GM12864 (cell line): ENCODE results near the gene RALGAPA1.
"Not testable (repeated sequence)": the region's sequence is repeated elsewhere in the genome, so short reads cannot be mapped to it uniquely, and the experiment has no call there.

Experiments
- DNase-seq: peaks from one replicate; pipeline ENCODE4 v3.0.0-alpha.2; 2011; ENCODE audit warnings: low read depth
- H3K4me3 ChIP-seq: 2 replicates; pipeline ENCODE4 v1.5.1; 2011; ENCODE audit warnings: mild to moderate bottlenecking, low read depth, low read length, control low read depth
- TF ChIP-seq, protein P1 (sequence below): IDR thresholded peaks from 2 replicates; pipeline ENCODE4 v1.5.1; 2011; ENCODE audit warnings: low read depth, mild to moderate bottlenecking, moderate library complexity, low read length, control low read depth, inconsistent platforms; ENCODE audit errors: missing control alignments

The RALGAPA1 gene

DNA sequence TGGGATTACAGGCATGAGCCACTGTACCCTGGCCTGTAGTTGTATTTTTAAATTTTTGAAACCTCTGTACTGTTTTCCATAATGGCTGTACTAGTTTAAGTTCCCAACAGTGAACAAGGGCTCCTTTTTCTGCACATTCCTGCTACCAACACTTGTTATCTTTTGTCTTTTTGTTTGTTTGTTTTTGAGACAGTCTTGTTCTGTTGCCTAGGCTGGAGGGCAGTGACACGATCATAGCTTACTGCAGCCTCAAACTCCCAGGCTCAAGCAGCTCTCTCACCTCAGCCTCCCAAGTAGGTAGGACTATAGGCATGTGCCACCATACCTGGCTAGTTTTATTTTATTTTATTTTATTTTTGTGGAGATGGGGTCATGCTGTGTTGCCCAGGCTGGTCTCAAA lies 40.0 kb upstream of the RALGAPA1 start:
- H3K4me3 ChIP-seq = no peak overlapping the region
- DNase-seq = no peak
- TF ChIP-seq, protein P1, sequence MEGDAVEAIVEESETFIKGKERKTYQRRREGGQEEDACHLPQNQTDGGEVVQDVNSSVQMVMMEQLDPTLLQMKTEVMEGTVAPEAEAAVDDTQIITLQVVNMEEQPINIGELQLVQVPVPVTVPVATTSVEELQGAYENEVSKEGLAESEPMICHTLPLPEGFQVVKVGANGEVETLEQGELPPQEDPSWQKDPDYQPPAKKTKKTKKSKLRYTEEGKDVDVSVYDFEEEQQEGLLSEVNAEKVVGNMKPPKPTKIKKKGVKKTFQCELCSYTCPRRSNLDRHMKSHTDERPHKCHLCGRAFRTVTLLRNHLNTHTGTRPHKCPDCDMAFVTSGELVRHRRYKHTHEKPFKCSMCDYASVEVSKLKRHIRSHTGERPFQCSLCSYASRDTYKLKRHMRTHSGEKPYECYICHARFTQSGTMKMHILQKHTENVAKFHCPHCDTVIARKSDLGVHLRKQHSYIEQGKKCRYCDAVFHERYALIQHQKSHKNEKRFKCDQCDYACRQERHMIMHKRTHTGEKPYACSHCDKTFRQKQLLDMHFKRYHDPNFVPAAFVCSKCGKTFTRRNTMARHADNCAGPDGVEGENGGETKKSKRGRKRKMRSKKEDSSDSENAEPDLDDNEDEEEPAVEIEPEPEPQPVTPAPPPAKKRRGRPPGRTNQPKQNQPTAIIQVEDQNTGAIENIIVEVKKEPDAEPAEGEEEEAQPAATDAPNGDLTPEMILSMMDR = no peak

DNA sequence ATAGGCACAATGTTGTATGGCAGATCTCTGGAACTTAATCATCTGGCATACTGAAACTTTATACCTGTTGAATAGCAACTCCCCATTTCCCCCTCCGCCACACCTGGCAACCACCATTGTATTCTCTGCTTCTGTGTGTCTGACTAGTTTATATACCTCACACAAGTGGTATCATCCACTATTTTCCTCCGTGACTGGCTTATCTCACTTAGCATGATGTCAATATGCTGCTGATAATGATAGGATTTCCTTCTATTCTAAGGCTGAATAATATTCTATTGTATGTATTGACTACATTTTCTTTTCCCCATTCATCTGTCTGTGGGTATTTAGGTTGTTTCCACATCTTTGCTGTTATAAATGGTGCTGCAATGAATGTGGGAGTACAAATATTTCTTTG lies 38.5 kb upstream of the RALGAPA1 start:
- TF ChIP-seq, protein P1 = no peak
- DNase-seq = no peak
- no peak overlapping the region for H3K4me3 ChIP-seq

DNA sequence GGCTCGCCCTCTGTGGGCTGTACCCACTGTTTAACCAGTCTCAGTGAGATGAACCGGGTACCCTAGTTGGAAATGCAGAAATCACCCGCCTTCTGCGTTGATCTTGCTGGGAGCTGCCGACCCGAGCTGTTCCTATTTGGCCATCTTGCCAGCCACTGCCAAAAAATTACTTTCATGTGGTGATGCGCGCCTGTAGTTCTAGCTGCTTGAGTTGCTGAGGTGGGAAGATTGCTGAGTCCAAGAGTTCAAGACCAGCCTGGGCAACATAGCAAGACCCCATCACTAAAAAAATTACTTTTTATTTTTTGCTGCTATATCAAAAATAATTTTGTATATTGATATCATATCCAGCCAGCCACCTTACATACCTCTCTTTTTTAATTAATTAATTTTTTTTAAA lies 35.4 kb upstream of the RALGAPA1 start:
- TF ChIP-seq, protein P1 = no peak

DNA sequence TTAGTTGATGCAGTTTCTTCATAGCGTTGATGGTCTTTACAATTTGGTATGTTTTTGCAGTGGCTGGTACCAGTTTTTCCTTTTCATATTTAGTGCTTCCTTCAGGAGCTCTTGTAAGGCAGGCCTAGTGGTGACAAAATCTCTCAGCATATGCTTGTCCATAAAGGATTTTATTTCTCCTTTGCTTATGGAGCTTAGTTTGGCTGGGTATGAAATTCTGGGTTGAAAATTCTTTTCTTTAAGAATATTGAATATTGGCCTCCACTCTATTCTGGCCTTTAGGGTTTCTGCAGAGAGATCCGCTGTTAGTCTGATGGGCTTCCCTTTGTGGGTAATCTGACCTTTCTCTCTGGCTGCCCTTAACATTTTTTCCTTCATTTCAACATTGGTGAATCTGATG lies 33.1 kb upstream of the RALGAPA1 start:
- H3K4me3 ChIP-seq, DNase-seq: not testable (repeated sequence)

More for the DNA sequence above, 35.4 kb upstream of the RALGAPA1 start:
- DNase-seq = no peak
- H3K4me3 ChIP-seq = no peak overlapping the region

DNA sequence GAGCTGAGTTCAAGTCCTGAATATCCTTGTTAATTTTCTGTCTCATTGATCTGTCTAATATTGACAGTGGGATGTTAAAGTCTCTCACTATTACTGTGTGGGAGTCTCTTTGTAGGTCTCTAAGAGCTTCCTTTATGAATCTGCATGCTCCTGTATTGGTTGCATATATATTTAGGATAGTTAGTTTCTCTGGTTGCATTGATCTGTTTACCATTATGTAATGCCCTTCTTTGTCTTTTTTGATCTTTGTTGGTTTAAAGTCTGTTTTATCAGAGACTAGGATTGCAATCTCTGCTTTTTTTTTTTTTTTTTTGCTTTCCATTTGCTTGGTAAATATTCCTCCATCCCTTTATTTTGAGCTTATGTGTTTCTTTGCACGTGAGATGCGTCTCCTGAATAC lies 32.6 kb upstream of the RALGAPA1 start:
- not testable (repeated sequence) for DNase-seq

DNA sequence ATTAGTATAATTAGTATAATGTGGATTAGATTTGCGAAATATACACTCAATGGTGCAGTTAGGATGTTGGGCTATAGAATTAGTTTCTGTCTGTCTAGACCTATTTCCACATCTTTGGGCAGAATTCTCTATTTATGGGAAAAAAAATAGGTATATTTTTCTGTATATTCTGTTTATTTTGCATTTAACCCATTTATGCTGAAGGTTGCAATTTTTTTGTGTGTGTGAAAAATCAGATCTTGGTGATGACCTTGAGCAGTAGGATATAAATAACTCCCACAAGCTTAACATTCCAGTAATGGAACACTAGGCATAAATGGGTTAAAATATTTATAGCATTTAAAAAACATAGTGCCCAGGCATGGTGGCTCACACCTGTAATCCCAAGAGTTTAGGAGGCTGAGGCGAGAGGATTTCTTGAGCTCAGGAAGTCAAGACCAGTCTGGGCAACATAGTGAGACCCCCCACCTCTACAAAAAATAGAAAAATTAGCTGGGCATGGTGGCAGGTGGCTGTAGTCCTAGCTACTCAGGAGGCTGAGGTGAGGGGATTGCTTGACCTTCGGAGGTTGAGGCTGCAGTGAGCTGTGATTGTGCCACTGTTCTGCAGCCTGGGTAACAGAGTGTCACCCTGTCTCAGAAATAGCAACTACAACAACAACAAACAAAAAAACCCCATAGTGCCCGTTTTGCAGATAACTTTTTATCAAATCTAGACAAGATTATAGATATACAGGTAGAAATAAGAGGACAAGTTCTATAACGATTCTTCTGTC lies 26.3 kb upstream of the RALGAPA1 start:
- no peak overlapping the region for H3K4me3 ChIP-seq
- no peak for DNase-seq
- TF ChIP-seq, protein P1 = no peak

More for the DNA sequence above, 32.6 kb upstream of the RALGAPA1 start:
- H3K4me3 ChIP-seq = not testable (repeated sequence)

DNA sequence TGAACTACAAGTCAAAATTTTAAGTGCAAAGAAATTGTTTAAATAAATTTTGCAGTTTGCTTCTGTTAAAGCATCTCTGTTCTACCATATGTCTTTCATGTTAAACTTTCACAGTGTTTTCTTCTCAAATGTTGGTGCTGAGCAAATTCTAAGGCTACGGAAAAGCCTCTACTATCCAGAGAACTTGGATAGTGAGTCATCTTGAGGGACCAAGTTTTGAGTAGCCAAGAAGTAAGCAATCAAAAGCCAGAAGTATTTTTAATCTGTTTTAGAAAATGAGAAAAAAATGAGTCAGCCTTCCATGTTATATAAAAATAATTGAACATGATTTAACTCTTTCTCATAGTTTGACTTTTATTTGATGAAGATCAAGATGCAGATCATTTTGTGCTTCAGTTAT lies 20.4 kb upstream of the RALGAPA1 start:
- no peak for DNase-seq
- no peak overlapping the region for H3K4me3 ChIP-seq
- TF ChIP-seq, protein P1 = no peak
